ENCODE measurements around the gene OR2K2.
"Not testable (repeated sequence)": the region's sequence is repeated elsewhere in the genome, so short reads cannot be mapped to it uniquely, and the experiment has no call there.

Gene OR2K2, protein sequence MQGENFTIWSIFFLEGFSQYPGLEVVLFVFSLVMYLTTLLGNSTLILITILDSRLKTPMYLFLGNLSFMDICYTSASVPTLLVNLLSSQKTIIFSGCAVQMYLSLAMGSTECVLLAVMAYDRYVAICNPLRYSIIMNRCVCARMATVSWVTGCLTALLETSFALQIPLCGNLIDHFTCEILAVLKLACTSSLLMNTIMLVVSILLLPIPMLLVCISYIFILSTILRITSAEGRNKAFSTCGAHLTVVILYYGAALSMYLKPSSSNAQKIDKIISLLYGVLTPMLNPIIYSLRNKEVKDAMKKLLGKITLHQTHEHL

DNA sequence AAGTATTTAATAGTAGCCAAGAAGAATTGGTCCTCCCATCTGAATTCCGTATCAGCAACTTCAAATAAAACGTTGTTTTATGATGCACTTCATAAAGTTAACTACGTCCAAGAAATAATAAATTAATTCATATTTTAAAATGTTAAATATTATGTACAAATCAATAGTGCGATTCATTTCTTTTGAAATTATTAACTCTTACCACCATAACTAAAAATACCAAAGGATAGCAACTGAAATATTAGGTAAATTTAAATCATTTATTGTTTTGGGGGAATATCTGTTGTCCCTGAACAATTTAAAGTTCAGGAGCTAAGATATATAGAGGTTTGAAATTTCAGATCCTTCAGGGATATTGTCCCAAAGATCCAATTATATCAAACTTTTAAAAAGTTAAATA lies at the start of gene OR2K2:
TSS of gene OR2K2 (minus strand) at position 101 of the 400 bp plus-strand sequence. CDS start 1,791 bp downstream, outside the sequence.
- no peak for DNase-seq (ENCODE audit: low read depth in 2 of 2)

DNA sequence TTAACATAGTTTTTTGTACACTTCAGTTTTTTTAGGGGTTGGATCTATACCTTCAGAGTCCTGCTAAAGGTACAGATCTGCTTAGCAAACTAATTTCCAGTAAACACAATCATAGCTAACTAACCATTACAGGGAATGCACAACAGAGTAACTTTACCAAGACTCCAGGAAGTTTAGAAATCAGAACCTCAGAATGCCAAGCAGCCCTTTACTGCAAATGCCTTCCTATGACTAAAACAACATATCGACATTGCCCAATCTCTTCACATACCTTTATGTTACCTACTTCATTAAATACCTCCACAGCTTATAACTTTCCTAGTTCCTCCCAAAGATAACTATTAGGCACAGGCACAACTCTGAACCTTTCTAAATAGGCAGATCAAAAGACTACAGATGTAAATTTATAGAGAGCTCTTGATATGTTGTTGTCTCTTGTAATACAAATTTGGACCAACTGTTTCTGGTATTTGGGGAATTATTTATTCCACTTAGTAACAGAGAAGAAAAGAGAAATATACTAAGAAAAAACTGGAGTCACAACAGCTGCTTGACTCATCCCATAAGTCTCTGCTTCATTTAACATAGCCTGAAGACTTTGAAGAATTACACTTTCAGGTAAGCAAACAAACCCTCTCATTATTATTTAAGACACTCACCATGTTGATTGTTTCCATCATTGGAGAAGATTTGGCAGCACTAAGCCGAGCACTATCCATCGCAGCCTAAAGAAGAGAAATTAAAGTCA lies 46.0 kb upstream of the OR2K2 start:
- no peak for DNase-seq (ENCODE audit: low read depth in 2 of 2)

- no peak for DNase-seq (ENCODE audit: low read depth in 2 of 2)
These were observed 45.0 kb upstream of the OR2K2 start for GRCh38 chr9:111375062-111375461.

DNA sequence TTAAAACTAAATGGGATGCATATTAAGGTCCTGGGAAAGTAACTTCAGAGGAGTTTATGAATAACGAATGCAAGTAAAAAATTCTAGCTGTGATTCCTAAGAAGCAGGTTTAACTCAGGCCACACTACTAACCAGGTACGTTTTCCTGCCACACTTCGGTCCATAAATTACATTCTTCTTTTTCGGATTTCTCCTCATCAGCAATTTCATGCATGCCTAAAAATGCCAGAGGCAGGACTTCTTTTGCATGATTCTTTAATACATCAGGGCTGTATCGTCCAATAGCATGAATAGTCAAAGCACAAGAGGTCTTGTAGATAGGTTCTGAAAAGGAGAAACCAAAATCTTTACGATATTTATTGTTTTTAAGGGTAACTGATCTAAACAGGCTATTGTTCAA lies 42.3 kb upstream of the OR2K2 start:
- DNase-seq (ENCODE audit: low read depth in 2 of 2), result no peak

DNA sequence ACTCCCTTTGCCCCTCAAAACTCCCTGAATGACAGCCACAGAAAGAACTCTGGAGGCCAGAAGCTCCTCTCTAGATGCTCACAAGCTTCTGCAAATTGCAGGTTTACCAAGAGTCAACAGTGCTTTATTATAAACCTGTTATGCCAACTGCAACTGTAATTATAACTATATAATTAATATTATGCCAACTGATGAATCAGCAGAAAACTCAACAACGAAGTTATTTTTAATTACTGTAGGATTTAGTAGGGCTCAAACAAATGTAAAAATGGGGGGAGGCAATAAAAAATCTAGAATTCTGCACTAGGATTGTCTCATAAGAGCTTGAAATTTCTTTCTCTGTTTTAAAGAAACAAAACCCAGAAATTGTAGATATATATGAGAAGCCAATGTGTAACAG lies 37.0 kb upstream of the OR2K2 start:
- DNase-seq (ENCODE audit: low read depth in 2 of 2), result no peak

DNA sequence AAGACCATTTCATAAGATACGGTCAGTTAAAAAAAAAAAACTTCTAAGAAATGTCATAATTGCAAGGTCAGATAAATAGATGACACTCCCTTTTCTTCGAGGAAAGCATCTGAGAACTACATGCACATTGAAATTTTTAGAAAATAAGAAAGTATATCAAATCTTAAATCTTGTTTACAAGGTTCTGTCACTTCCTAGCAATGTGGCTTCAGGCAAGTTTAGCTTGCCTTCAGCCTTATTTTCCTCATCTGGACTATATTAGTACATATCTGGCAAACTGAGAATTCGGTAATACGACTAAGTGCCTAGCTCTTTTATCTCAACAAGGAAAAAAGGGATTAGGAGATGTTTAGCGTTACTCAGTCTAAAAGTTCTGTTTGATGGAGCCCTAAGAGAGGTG lies 32.5 kb upstream of the OR2K2 start:
- no peak for DNase-seq (ENCODE audit: low read depth in 2 of 2)

DNA sequence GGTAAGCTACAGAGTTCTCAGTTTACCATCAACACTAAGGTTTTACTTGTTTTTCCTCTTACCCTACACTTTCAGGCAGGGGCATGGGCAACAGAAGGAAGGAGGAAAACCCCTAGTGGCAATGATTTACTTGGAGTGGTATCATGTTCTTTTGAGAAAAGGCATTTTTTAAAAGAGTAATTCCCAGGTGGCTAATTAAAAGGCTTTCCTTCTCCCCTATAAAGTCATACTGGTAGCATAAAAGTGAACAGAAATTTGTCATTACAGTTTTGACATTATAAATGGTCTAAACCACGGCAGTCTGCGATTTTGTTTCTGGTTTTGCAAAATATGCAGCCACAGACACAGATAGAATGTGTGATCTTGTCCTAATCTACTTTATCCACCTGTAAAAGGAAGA lies 30.9 kb upstream of the OR2K2 start:
- DNase-seq (ENCODE audit: low read depth in 2 of 2), result no peak

DNA sequence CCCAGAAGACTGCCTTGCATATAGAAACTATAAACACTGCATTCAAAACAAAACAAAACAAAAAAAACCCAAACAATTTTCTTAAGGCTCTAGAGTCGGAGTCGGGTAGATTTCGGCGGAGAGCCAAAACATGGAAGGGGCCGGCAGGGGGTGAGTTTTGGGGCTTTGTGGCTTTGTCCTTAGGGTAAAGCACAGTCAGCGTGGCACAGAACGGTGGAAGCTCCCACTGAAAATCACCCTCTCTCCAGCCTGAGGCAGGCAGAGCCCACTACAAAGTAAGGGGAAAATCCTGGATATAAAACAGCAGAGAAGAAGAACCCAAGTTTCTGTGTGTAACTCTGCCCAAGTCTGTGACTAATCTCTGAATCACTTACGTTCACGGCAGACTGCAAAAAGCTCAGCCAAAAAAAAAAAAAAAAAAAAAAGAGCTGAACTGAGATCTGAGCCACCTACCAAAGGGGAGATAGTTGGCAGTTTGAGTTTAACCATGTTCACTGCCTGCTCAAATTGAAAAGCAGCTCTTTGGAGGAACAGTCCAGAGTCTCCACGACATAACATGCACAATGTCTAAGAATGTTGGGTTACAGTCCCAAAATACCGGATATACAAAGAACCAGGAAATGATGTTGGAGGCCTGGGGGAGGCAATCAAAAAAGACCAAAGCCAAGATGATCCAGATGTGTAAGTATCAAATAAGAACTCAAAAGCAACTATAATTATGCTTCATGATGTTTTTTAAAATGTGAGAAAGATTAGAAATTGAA lies 26.6 kb upstream of the OR2K2 start:
- no peak for DNase-seq (ENCODE audit: low read depth in 2 of 2)

- no peak for DNase-seq (ENCODE audit: low read depth in 2 of 2)
These were observed 22.5 kb upstream of the OR2K2 start for GRCh38 chr9:111352545-111352944.

GRCh38 chr9:111350556-111350955 lies 20.5 kb upstream of the OR2K2 start:
- DNase-seq (ENCODE audit: low read depth in 2 of 2), result no peak

- DNase-seq (ENCODE audit: low read depth in 2 of 2), result no peak
These were observed 19.7 kb upstream of the OR2K2 start for GRCh38 chr9:111349766-111350165.

- no peak for DNase-seq (ENCODE audit: low read depth in 2 of 2)
These were observed 18.8 kb upstream of the OR2K2 start for GRCh38 chr9:111348821-111349271.

DNA sequence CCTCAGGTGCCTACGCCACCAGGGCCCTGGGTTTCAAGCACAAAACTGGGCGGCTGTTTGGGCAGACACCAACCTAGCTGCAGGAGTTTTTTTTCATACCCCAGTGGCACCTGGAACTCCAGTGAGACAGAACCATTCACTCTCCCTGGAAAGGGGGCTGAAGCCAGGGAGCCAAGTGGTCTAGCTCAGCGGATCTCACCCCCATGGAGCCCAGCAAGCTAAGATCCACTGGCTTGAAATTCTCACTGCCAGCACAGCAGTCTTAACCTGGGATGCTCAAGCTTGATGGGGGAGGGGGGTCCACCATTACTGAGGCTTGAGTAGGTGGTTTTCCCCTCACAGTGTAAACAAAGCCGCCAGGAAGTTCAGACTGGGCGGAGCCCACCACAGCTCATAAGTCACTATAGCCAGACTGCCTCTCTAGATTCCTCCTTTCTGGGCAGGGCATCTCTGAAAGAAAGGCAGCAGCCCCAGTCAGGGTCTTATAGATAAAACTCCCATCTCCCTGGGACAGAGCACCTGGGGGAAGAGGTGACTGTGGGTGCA lies 4.4 kb upstream of the OR2K2 start:
- DNase-seq (ENCODE audit: low read depth in 2 of 2), result not testable (repeated sequence)

- no peak for DNase-seq (ENCODE audit: low read depth in 2 of 2)
These were observed 9.4 kb downstream of the OR2K2 start for GRCh38 chr9:111320631-111321030.

GRCh38 chr9:111316796-111317195 lies 13.2 kb downstream of the OR2K2 start:
- DNase-seq (ENCODE audit: low read depth in 2 of 2), result no peak

DNA sequence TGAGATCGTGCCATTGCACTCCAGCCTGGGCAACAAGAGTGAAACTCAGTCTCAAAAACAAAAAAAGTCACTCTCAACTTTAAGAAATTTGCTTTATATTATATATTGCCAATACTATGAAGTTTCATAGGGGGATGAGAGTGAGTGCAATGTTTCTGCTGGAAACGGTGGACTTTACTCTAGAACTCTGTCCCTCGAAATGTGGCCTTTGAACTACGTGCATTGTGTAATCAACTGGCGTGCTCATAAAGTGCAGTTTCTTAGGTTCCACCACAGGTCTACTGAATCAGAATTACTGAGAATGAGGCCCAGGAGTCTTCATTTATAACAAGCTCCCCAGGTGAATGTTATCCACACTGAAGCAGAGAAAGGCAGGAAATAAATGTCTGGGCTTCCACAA lies 24.1 kb downstream of the OR2K2 start:
- DNase-seq (ENCODE audit: low read depth in 2 of 2), result no peak

- not testable (repeated sequence) for DNase-seq (ENCODE audit: low read depth in 2 of 2)
These were observed 26.0 kb downstream of the OR2K2 start for GRCh38 chr9:111304000-111304399.

GRCh38 chr9:111301195-111301594 lies 28.8 kb downstream of the OR2K2 start:
- DNase-seq (ENCODE audit: low read depth in 2 of 2), result no peak

DNA sequence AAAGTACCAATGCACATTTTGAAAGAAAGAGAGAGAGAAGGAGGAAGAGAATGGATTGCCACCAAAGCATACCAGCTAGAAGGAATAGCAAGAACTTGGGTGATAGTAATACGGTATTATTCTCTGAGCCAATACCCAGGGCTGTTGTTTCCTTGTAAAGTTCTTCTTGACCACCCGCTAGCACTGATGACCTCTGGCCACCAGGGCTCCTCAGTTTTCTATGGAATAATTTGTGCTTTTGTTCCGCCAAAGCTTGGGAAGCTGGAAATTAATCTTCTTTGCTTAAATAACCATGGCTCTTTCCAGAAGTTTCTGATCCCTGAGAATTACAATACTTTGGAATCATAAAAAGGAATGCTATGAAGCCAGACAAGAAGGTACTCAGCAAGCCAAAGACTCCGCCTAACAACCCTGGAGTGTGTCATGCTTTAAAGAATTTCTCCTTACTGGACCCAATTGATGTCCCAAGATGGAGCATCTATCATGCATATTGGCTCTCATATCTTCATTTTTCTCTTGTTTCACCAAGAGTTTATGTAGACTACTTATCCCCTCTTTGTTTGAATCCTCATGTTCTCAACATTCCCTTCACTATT lies 29.8 kb downstream of the OR2K2 start:
- DNase-seq (ENCODE audit: low read depth in 2 of 2), result no peak

DNA sequence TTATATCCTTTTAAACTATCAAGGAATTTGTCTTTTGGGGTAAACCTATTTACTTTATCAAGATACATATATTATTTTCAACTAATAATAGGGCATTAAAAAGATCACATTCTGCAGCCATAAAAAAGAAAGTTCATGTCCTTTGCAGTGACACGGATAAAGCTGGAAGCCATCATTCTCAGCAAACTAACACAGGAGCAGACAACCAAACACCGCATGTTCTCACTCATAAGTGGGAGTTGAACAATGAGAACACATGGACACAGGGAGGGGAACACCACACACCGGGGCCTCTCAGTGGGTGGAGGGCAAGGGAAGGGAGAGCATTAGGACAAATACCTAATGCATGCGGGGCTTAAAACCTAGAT lies 30.4 kb downstream of the OR2K2 start:
- DNase-seq (ENCODE audit: low read depth in 2 of 2), result not testable (repeated sequence)

GRCh38 chr9:111298731-111299598 lies 31.1 kb downstream of the OR2K2 start:
- no peak for DNase-seq (ENCODE audit: low read depth in 2 of 2)
